Stromal cell of bone marrow (primary cell): ENCODE data around the gene BNIP3.
"Not testable (repeated sequence)": the region's sequence is repeated elsewhere in the genome, so short reads cannot be mapped to it uniquely, and the experiment has no call there.

Source experiments
- DNase-seq: peaks from one replicate; pipeline ENCODE4 v3.0.0-alpha.2; 2012; ENCODE audit warnings: low read depth

BNIP3 gene

GRCh38 chr10:131977323-131978096 lies 4.2 kb downstream of the BNIP3 start:
- no peak for DNase-seq

- DNase-seq: no peak
Observed at GRCh38 chr10:131975796-131976195, 5.9 kb downstream of the BNIP3 start.

DNA sequence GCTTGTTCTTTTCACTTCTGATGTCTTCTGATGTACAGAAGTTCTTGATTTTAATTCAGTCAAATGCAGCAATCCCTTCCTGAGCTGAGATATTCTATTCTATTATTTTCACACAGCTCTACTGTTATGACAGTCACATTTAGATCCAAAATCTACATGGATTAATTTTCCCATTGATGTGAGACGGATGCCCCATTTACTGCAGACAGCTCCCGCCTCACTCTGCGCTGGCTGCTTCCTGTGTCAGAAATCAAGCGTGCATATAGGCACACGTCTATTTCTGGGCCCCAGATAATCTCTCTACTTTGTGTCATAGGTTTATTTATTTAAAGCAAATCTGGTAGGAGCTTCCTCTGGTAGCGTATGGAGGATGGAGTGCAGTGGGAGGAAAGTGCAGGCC lies 6.7 kb downstream of the BNIP3 start:
- no peak for DNase-seq

DNA sequence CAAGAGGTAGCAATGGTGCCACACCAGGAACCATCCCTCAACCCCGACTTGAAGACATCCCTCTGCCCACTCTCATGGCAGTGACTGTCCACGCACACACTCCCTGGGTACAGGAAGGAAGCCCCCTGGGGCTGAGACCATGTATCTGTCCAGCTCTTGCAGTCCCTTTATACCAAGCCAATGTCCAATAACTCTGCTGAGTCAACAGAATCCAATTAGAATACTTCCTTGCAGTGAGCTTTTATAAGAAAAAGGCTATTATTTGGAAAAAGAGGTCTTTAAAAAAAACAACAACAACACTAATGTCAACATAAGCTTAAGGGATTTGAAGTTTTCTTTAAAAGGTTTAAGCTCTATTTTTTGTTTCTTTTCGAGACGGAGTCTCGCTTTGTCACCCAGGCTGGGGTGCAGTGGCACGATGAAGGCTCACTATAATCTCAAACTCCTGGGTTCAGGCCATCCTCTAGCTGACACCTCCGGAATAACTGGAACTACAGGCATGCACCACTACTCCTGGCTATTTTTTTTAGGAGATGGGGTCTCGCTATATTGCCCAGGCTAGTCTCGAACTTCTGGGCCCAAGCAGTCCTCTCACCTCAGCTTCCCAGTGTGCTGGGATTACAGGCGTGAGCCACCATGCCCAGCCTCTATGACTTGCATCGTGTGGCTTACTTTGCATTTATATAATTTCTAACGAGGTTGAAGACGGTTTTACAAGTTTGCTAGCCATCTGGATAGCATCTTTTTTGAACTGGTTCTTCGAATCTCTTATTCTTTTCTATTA lies 7.5 kb downstream of the BNIP3 start:
- DNase-seq: no peak

GRCh38 chr10:131973160-131973951 lies 8.4 kb downstream of the BNIP3 start:
- DNase-seq: no peak

GRCh38 chr10:131972474-131973071 lies 9.2 kb downstream of the BNIP3 start:
- DNase-seq: peak; percentile 31

DNA sequence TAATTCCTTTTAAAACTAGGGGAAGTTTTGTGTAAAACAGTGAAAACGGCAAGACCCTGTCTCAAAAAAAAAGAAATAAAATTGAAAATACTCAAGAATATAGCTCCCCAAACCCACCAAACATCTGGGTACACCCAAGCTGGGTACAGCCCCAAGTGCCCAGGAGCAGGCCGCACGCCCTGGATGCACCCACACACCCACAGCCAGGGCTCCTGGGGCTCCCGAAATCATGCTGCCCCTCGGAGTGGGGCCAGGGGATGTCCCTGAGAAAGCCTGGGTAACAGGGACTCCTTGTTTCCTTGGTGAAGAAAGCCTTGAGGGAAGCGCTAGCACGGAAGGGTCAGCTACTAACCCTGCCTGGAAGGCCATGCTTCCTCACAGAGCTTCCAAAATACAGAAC lies 10.1 kb downstream of the BNIP3 start:
- DNase-seq: no peak

DNA sequence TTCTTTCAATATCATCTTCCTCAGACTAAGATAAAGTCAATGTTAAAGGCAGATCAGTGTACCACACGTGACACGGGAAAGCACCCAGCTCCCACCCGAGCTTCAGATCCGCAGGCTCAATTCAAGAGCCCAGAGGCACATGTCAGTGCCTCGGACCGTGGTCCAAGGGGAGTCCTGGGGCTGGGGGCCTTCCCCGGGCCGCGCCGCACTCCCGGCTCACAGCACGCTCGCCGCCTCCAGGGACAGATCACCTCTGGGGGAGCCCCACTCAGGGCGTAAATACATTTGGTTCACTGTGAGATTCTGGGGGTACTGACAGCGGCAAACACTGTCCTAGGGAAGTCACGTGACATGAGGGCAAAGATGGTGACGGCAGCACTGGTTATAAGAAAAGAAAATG lies 10.8 kb downstream of the BNIP3 start:
- DNase-seq: no peak

- DNase-seq: no peak
Observed at GRCh38 chr10:131968949-131969348, 12.8 kb downstream of the BNIP3 start.

GRCh38 chr10:131964298-131964697 lies 17.4 kb downstream of the BNIP3 start:
- no peak for DNase-seq

DNA sequence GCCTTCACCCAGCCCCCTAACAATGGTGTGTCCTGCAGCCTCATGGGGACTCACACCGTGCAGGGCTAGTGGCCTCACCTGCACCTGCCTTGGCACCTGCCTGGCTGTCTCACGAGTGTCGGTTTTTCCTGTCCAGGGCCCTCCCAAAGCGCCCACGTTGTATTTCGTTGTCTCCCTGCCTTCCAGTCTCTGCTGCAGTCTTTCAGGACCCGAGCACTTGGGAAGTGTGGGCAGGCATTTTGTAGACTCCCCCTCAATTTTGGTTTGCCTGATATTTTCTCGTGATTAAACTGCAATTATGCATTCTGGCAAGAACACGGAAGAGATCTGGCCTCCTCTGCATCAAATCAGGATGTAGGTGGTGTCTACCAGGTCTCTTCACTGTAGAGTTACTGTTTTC lies 17.9 kb downstream of the BNIP3 start:
- no peak for DNase-seq

- no peak for DNase-seq
Observed at GRCh38 chr10:131963350-131963749, 18.4 kb downstream of the BNIP3 start.

GRCh38 chr10:131961777-131962662 lies 19.7 kb downstream of the BNIP3 start:
- no peak for DNase-seq

- no peak for DNase-seq
Observed at GRCh38 chr10:131961047-131961776, 20.5 kb downstream of the BNIP3 start.

DNA sequence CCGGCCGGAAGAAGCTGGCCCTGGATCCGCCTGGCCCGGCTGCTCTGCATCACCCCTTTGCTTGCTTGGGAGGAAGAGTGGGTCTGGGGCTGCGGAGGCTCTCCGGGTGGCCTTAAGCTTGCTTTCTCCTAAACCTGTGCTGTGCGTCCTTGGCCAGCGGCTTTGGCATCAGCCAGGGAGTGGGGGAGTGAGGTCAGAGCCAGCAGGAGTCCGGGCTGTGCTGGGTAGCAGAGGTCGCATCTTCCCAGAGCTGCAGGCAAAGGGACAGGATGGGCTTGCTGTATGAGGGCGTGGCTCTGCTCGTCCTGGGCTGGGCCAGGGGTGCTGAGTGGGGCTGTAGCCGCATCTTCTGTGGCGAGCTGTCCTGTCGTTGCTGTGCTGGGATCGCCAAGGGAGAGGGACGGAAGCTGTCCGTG lies 21.1 kb downstream of the BNIP3 start:
- no peak for DNase-seq

DNA sequence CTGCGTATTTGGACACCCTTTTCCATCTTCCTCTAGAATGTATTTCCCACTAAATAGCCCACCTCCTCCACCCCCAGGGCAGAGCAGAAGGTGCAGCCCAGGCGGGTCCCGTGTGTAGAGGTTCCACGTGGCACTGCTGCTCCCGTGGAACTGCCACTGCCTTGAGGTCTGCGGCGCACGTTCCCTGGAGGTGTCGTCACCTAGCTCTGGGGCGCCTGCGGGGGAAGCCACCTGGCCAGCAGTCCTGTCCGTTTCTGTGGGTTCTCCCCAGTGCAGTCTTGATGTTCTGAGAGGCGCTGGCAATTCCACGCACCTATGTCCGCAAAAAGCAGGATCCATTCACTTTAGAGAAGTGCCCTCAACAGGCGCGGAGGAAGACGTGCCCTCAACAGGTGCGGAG lies 21.9 kb downstream of the BNIP3 start:
- DNase-seq: no peak

DNA sequence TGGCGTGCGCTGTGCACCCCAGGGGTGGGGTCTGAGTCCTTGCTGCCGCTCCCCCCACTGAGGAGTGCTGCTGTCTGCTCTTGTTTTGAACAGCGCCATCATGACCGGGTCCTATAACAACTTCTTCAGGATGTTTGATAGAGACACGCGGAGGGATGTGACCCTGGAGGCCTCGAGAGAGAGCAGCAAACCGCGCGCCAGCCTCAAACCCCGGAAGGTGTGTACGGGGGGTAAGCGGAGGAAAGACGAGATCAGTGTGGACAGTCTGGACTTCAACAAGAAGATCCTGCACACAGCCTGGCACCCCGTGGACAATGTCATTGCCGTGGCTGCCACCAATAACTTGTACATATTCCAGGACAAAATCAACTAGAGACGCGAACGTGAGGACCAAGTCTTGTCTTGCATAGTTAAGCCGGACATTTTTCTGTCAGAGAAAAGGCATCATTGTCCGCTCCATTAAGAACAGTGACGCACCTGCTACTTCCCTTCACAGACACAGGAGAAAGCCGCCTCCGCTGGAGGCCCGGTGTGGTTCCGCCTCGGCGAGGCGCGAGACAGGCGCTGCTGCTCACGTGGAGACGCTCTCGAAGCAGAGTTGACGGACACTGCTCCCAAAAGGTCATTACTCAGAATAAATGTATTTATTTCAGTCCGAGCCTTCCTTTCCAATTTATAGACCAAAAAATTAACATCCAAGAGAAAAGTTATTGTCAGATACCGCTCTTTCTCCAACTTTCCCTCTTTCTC lies 26.0 kb downstream of the BNIP3 start:
- no peak for DNase-seq

DNA sequence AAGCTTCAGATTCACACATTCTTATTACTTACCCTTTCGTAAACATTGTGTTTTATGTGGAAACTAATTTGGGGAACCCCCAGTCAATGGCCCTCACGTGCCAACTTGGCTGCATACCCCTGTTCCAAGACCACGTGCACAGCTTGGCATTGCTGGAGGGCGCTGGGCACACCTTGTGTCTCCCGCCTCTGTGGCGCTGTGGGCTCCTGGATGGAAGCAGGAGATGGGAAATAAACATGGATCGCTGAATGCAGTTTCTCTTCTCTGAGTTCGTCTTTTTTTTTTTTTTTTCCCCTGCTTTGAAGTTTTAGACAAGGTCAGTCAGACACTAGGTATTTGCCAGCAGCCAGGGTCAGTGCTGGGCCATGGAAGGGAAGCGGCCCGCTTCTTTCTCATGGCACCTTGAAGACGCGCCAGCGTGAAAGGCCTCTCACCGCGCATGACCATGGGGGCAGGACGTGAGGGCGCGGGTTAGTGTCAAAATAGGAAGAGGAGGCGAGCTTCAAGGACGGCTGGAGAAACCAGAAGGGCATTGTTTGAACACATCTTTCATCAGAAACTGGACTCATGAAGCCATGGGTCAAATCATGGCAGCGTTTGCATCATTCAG lies 27.3 kb downstream of the BNIP3 start:
- no peak for DNase-seq

DNA sequence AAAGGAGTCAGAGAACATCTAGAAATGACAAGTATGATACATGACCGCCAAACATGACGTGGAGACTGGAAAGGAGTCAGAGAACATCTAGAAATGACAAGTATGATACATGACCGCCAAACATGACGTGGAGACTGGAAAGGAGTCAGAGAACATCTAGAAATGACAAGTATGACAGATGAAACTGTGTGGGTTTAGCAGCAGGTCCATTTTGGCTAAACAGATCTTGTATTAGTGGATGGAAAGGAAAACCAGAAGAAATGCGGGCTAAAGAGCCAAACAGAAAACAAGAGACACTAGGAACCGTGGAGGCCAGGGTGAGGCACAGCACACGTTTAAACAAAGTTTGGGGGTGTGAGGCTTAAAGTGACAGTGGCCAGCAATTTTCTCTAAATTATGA lies 31.8 kb downstream of the BNIP3 start:
- DNase-seq: not testable (repeated sequence)
